ENCODE measurements around the gene FDX2. TPM values are rescaled to one million over a fixed set of nuclear protein-coding genes. Genes with fewer than 3 reads are reported as not detected.

The FDX2 gene
- total and polyA plus RNA-seq, 2 of the 13 experiments (the other 11 are each of a cell fraction or from before 2014, with no cell fraction given), result 21.0 to 24.7 TPM

- TF ChIP-seq ZNF770 (CRISPR knock-in tag; IDR thresholded peaks at IDR 0.05) (peak; percentile 88), GTF3A (CRISPR knock-in tag; conservative IDR thresholded peaks at IDR 0.05) (no peak), SRSF1 (optimal IDR thresholded peaks at IDR 0.05; ENCODE audit: low read depth, low read length) (peak; percentile 43), SOX6 (IDR thresholded peaks at IDR 0.05) (no peak), SOX6 (CRISPR knock-in tag; IDR thresholded peaks at IDR 0.05) (peak; percentile 82), RAD21 (CRISPR knock-in tag; IDR thresholded peaks at IDR 0.05) (peak; percentile 36; the same call in 1 of the 2 replicates), PHF20 (CRISPR knock-in tag; IDR thresholded peaks at IDR 0.05) (peak; percentile 72), RELA (CRISPR knock-in tag; IDR thresholded peaks at IDR 0.05) (peak; percentile 99), SNAPC4 (CRISPR knock-in tag; IDR thresholded peaks at IDR 0.05) (peak; percentile 85), ZNF350 (CRISPR knock-in tag; IDR thresholded peaks at IDR 0.05; ENCODE audit: borderline replicate concordance, low read depth) (peak; percentile 88), HNRNPK (IDR thresholded peaks at IDR 0.05; ENCODE audit: low read depth, low read length, poor library complexity, severe bottlenecking) (no peak), ZNF670 (CRISPR knock-in tag; IDR thresholded peaks at IDR 0.05; ENCODE audit: borderline replicate concordance) (peak; percentile 75; the same call in 1 of the 2 replicates), PCBP1 (IDR thresholded peaks at IDR 0.05; ENCODE audit: borderline replicate concordance, low read depth, low read length) (0 out of 2 replicates have a peak, but pooled peaks have one; percentile 26), ZNF567 (CRISPR knock-in tag; IDR thresholded peaks at IDR 0.05; ENCODE audit: borderline replicate concordance) (peak; percentile 38; the same call in 1 of the 2 replicates), SATB2 (CRISPR knock-in tag; IDR thresholded peaks at IDR 0.05) (0 out of 2 replicates have a peak, but pooled peaks have one; percentile 38), DR1 (CRISPR knock-in tag; IDR thresholded peaks at IDR 0.05) (peak; percentile 92), ZNF737 (CRISPR knock-in tag; IDR thresholded peaks at IDR 0.05; ENCODE audit: borderline replicate concordance) (no peak), ZNF160 (CRISPR knock-in tag; IDR thresholded peaks at IDR 0.05) (peak; percentile 87; the same call in 1 of the 2 replicates), KDM6A (CRISPR knock-in tag; IDR thresholded peaks at IDR 0.05; ENCODE audit: low read depth) (peak; percentile 17; the same call in 1 of the 2 replicates), HOXA3 (CRISPR knock-in tag; IDR thresholded peaks at IDR 0.05) (peak; percentile 81), CREB1 (IDR thresholded peaks at IDR 0.05) (peak; percentile 21; the same call in 1 of the 2 replicates), CREB1 (CRISPR knock-in tag; IDR thresholded peaks at IDR 0.05) (peak; percentile 73), AKAP8 (CRISPR knock-in tag; IDR thresholded peaks at IDR 0.05) (peak; percentile 46; the same call in 1 of the 2 replicates), MEIS2 (CRISPR knock-in tag; IDR thresholded peaks at IDR 0.05) (peak; percentile 84; the same call in 1 of the 2 replicates)
Measured at GRCh38 chr19:10270616-10271394, 45.0 kb downstream of the FDX2 start, which contains the start of gene ICAM1 (continued).
